ENCODE results near the gene CFAP54. TPM values are rescaled to one million over a fixed set of nuclear protein-coding genes. Genes with fewer than 3 reads are reported as not detected.
A peak's percentile ranks its signal among the peaks of the same experiment; 100 is the strongest.
"Not testable (repeated sequence)": the region's sequence is repeated elsewhere in the genome, so short reads cannot be mapped to it uniquely, and the experiment has no call there.

Gene CFAP54
- total RNA-seq, 1 donor from 2014 or later: 1.2 TPM

- ATAC-seq (no peak), DNase-seq (ENCODE audit: low spot score) (no peak)
- intact Hi-C loops (cut with DNase I): no loop called here
Observed at GRCh38 chr12:96471368-96472050, 17.9 kb upstream of the CFAP54 start.

GRCh38 chr12:96472384-96472783, 17.0 kb upstream of the CFAP54 start:
- intact Hi-C loops (cut with DNase I): no loop called here
- no peak for DNase-seq (ENCODE audit: low spot score)
- no peak for ATAC-seq

GRCh38 chr12:96473394-96474093, 15.8 kb upstream of the CFAP54 start:
- no peak for DNase-seq (ENCODE audit: low spot score)
- ATAC-seq: no peak
- intact Hi-C loops (cut with DNase I): no loop called here

- DNase-seq (ENCODE audit: low spot score) (no peak), ATAC-seq (no peak)
- intact Hi-C loops (cut with DNase I): no loop called here
Observed at GRCh38 chr12:96474206-96474605, 15.2 kb upstream of the CFAP54 start.

- no peak for DNase-seq (ENCODE audit: low spot score)
- intact Hi-C loops (cut with DNase I): no loop called here
- ATAC-seq: no peak
Observed at GRCh38 chr12:96478011-96478410, 11.4 kb upstream of the CFAP54 start.

- no peak for ATAC-seq
- intact Hi-C loops (cut with DNase I): no loop called here
- DNase-seq (ENCODE audit: low spot score): no peak
Observed at GRCh38 chr12:96482086-96482485, 7.3 kb upstream of the CFAP54 start.

GRCh38 chr12:96483116-96483515, 6.3 kb upstream of the CFAP54 start:
- ATAC-seq (no peak), DNase-seq (ENCODE audit: low spot score) (no peak)
- intact Hi-C loops (cut with DNase I): no loop called here

- ATAC-seq: no peak
- intact Hi-C loops (cut with DNase I): no loop called here
Observed at GRCh38 chr12:96486751-96487613, 2.4 kb upstream of the CFAP54 start.

GRCh38 chr12:96487634-96488033, 1.7 kb upstream of the CFAP54 start:
- no peak for ATAC-seq
- intact Hi-C loops (cut with DNase I): no loop called here

More at GRCh38 chr12:96486751-96487613, 2.4 kb upstream of the CFAP54 start:
- DNase-seq (ENCODE audit: low spot score): no peak

GRCh38 chr12:96493106-96493505, 3.7 kb downstream of the CFAP54 start:
- no peak for DNase-seq (ENCODE audit: low spot score)
- intact Hi-C loops (cut with DNase I): loop anchor here (10.0 kb wide), 1 partner anchor 288 kb away; no protein-coding TSS in a partner anchor
- ATAC-seq: no peak

More at GRCh38 chr12:96487634-96488033, 1.7 kb upstream of the CFAP54 start:
- DNase-seq (ENCODE audit: low spot score): no peak

- DNase-seq (ENCODE audit: low spot score); ATAC-seq: not testable (repeated sequence)
- intact Hi-C loops (cut with DNase I): loop anchor here (10.0 kb wide), 1 partner anchor 289 kb away; no protein-coding TSS in a partner anchor
Observed at GRCh38 chr12:96494154-96494553, 4.8 kb downstream of the CFAP54 start.

GRCh38 chr12:96495155-96495554, 5.8 kb downstream of the CFAP54 start:
- intact Hi-C loops (cut with DNase I): loop anchor here (10.0 kb wide), 1 partner anchor 290 kb away; no protein-coding TSS in a partner anchor
- DNase-seq (ENCODE audit: low spot score) (no peak), ATAC-seq (no peak)

GRCh38 chr12:96495841-96496545, 6.6 kb downstream of the CFAP54 start:
- no peak for DNase-seq (ENCODE audit: low spot score)
- ATAC-seq: no peak
- intact Hi-C loops (cut with DNase I): loop anchor here (10.0 kb wide), 1 partner anchor 291 kb away; no protein-coding TSS in a partner anchor

GRCh38 chr12:96496944-96497343, 7.6 kb downstream of the CFAP54 start:
- intact Hi-C loops (cut with DNase I): loop anchor here (10.0 kb wide), 1 partner anchor 292 kb away; no protein-coding TSS in a partner anchor
- no peak for DNase-seq (ENCODE audit: low spot score)
- no peak for ATAC-seq

- intact Hi-C loops (cut with DNase I): loop anchor here (10.0 kb wide), 1 partner anchor 293 kb away; no protein-coding TSS in a partner anchor
- ATAC-seq: no peak
Observed at GRCh38 chr12:96497855-96498254, 8.5 kb downstream of the CFAP54 start.

GRCh38 chr12:96500693-96501092, 11.3 kb downstream of the CFAP54 start:
- DNase-seq (ENCODE audit: low spot score): no peak
- ATAC-seq: no peak
- intact Hi-C loops (cut with DNase I): loop anchor here (10.0 kb wide), 1 partner anchor 446 kb away; no protein-coding TSS in a partner anchor

More at GRCh38 chr12:96497855-96498254, 8.5 kb downstream of the CFAP54 start:
- no peak for DNase-seq (ENCODE audit: low spot score)

GRCh38 chr12:96501133-96501761, 11.9 kb downstream of the CFAP54 start:
- no peak for DNase-seq (ENCODE audit: low spot score)
- intact Hi-C loops (cut with DNase I): loop anchor here (10.0 kb wide), 1 partner anchor 446 kb away; no protein-coding TSS in a partner anchor
- ATAC-seq: peak; percentile 52

GRCh38 chr12:96501908-96502307, 12.5 kb downstream of the CFAP54 start:
- intact Hi-C loops (cut with DNase I): loop anchor here (10.0 kb wide), 1 partner anchor 447 kb away; no protein-coding TSS in a partner anchor
- ATAC-seq: no peak
- no peak for DNase-seq (ENCODE audit: low spot score)
